Nephron progenitor cell (in vitro differentiated cells): ENCODE measurements around the gene SLC1A2.

Experiments used
- DNase-seq: peaks from one replicate; pipeline ENCODE4 v3.0.0; 2021
- H3K27ac Mint-ChIP-seq: 2 replicates; pipeline ENCODE4 v1.8.0; 2021; ENCODE audit warnings: mild to moderate bottlenecking, moderate library complexity, mixed read lengths
- H3K27me3 Mint-ChIP-seq: 2 replicates; pipeline ENCODE4 v1.8.0; 2021; ENCODE audit warnings: mild to moderate bottlenecking, low read depth, mixed read lengths; ENCODE audit not compliant: poor library complexity
- H3K36me3 Mint-ChIP-seq: 2 replicates; pipeline ENCODE4 v1.8.0; 2021; ENCODE audit warnings: low read depth, mixed read lengths
- H3K4me1 Mint-ChIP-seq: 2 replicates; pipeline ENCODE4 v1.8.0; 2021; ENCODE audit warnings: mixed read lengths
- H3K4me3 Mint-ChIP-seq: 2 replicates; pipeline ENCODE4 v1.8.0; 2021; ENCODE audit warnings: mild to moderate bottlenecking, moderate library complexity, mixed read lengths
- H3K9me3 Mint-ChIP-seq: 2 replicates; pipeline ENCODE4 v1.8.0; 2021; ENCODE audit warnings: mild to moderate bottlenecking, moderate library complexity, mixed read lengths
- TF ChIP-seq, protein P1 (sequence below): fragments of 200-600 bp; sonication (generic); IDR thresholded peaks from 2 replicates; pipeline ENCODE4 v1.5.0; 2021; ENCODE audit warnings: antibody characterized with exemption

SLC1A2 gene

DNA sequence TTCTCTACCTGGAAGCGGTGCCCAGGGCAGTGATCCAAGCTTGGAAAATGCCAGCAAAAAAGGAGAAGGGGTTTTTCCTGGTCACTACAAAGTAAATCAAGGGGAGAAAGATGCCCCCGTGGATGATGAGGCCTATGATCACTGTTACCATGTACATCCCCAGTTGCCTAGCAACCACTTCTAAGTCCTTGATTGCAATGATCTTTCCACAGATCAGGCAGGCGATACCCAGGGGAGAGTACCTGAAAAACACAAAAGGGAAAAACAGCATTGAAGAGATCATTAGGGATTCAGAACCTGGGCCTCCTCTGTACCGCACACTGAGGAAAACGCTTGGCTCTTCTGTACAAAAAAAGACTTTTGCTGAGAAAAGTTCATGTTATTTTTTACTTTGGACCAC lies 127.1 kb downstream of the SLC1A2 start:
- no peak for DNase-seq
- TF ChIP-seq, protein P1, sequence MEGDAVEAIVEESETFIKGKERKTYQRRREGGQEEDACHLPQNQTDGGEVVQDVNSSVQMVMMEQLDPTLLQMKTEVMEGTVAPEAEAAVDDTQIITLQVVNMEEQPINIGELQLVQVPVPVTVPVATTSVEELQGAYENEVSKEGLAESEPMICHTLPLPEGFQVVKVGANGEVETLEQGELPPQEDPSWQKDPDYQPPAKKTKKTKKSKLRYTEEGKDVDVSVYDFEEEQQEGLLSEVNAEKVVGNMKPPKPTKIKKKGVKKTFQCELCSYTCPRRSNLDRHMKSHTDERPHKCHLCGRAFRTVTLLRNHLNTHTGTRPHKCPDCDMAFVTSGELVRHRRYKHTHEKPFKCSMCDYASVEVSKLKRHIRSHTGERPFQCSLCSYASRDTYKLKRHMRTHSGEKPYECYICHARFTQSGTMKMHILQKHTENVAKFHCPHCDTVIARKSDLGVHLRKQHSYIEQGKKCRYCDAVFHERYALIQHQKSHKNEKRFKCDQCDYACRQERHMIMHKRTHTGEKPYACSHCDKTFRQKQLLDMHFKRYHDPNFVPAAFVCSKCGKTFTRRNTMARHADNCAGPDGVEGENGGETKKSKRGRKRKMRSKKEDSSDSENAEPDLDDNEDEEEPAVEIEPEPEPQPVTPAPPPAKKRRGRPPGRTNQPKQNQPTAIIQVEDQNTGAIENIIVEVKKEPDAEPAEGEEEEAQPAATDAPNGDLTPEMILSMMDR, result no peak
- H3K4me3 Mint-ChIP-seq, result no peak overlapping the region
- no peaks in the 10 kb centered on the region for H3K9me3 Mint-ChIP-seq
- no peaks in the 10 kb centered on the region for H3K36me3 Mint-ChIP-seq
- no peaks in the 10 kb centered on the region for H3K4me1 Mint-ChIP-seq
- H3K27me3 Mint-ChIP-seq, result no peaks in the 10 kb centered on the region
- H3K27ac Mint-ChIP-seq, result peak overlapping the region; percentile 22

DNA sequence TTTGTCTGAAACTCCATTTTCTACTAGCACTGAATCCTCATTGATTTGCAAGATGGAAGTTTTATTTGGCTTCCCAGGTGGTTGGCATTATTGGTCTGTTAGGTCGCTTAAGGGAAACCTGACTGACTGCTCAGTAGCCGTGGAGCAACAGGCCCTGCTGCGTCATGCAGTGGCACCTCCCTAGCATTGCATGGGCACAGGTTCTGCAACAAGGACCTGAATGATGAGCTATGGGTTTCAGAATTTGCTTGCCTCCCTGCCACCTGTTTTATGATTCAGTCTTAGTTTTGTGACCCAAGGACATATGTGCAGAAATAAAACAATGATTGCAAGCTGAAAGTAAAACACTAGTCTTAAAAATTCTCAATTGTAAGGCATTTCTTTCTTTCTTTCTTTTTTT lies 128.5 kb downstream of the SLC1A2 start:
- Mint-ChIP-seq H3K9me3 (no peaks in the 10 kb centered on the region), H3K4me1 (no peaks in the 10 kb centered on the region), H3K36me3 (no peaks in the 10 kb centered on the region), H3K4me3 (no peak overlapping the region), H3K27me3 (no peaks in the 10 kb centered on the region), H3K27ac (no peak overlapping the region)
- DNase-seq, result no peak
- TF ChIP-seq, protein P1, result no peak

DNA sequence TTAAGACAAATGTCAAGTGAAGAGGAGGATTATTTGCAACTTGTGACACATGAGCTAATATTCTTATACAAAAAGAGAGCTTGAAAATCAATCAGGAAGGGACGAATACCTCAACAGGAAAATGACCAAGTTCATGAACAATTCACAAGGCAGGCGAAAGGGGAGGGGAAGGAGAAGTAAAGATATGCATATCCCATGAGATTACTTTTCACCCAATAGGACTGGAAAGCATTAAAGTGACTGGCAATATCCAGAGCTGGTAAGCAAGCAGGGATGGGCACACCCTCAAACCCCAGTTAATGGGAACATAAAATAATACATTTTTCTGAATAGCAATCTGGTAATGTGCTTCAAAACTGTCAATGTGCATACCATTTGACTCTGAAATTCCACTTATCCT lies 129.5 kb downstream of the SLC1A2 start:
- Mint-ChIP-seq H3K9me3 (no peaks in the 10 kb centered on the region), H3K4me3 (no peak overlapping the region), H3K27ac (no peak overlapping the region), H3K4me1 (no peaks in the 10 kb centered on the region), H3K36me3 (no peaks in the 10 kb centered on the region), H3K27me3 (no peaks in the 10 kb centered on the region)
- DNase-seq, result no peak
- TF ChIP-seq, protein P1, result no peak

DNA sequence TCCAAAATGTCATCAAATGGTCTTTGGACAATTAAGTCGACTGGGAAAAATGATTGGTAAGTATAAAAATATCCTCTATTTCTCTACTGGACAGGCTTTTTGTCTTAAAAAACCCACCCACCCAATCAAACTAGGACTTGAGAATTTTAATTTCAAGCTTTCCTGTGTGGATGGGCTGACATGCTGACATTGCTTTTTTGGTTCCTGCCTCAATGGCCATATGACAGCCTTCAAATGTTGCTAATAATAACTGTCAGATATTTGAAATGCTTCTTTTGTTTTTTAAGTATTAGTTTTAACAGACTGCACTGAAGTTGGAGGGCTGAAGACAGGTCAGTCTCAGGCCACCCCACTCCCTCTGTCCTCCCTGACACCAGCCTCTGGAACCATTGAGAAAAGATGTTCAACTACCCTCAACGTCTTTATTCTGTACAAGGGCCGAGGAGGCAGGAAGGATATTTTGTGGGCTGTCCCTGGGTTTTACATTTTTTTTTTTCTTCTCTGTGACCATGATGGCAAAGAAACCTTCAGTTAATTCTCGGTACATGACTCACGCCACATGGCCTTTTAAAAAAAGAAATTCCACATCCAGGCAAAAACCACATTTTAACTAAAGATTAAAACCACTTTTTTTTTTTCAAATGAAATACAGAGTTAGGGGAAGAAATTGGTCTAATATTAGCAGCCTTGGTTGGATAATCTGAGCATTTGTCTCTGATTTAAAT lies 130.4 kb downstream of the SLC1A2 start:
- no peak for DNase-seq

DNA sequence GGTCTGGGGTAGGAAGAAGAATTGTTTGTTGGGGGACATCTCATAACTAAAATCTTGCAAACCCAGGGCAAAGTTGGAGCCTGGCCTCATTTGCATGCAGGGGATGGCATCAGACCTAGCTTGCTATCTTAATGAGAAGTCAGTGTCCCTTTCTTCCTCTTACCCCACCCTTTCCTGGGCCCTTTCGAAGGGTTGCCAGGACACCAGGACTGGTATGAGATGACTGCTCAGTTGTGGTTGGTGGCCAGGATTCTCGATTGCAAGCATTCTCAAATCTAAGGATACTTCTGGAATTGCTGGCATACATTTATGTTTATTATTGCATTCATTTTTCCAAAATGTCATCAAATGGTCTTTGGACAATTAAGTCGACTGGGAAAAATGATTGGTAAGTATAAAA lies 131.0 kb downstream of the SLC1A2 start:
- H3K27me3 Mint-ChIP-seq, result no peaks in the 10 kb centered on the region
- no peak overlapping the region for H3K27ac Mint-ChIP-seq
- TF ChIP-seq, protein P1, result no peak
- H3K9me3 Mint-ChIP-seq, result no peaks in the 10 kb centered on the region
- DNase-seq, result no peak
- no peaks in the 10 kb centered on the region for H3K36me3 Mint-ChIP-seq
- H3K4me1 Mint-ChIP-seq, result no peaks in the 10 kb centered on the region
- H3K4me3 Mint-ChIP-seq, result no peak overlapping the region

More for the DNA sequence above, 130.4 kb downstream of the SLC1A2 start:
- no peaks in the 10 kb centered on the region for H3K9me3 Mint-ChIP-seq
- no peaks in the 10 kb centered on the region for H3K36me3 Mint-ChIP-seq
- no peak overlapping the region for H3K4me3 Mint-ChIP-seq
- no peaks in the 10 kb centered on the region for H3K27me3 Mint-ChIP-seq
- H3K4me1 Mint-ChIP-seq, result no peaks in the 10 kb centered on the region
- TF ChIP-seq, protein P1, result no peak
- H3K27ac Mint-ChIP-seq, result no peak overlapping the region

DNA sequence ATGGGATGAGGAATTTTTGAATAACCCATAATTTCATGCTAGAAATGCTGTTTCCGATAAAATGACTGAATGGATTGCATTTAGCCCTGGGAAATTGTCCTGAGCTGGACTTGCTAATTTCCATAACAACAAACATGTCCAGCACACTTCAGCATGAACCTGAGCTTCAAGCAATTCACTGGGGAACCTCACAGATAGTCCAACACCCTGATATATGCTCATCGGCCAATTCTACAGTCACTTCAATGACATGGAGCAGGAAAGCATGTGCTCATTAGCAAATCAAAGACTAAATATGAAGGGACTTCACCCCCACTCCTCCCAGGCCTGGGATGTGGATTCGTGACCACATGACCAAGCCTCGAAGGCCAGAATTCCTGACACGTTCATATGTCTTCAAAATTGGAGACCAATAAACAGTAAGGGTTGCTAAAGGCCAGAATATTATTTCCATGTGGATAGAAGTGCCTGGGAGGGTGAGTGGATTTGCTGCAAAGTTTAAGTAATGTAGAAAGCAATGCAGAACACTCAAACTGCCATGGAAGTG lies 131.9 kb downstream of the SLC1A2 start:
- H3K36me3 Mint-ChIP-seq, result no peaks in the 10 kb centered on the region
- no peak overlapping the region for H3K27ac Mint-ChIP-seq
- no peaks in the 10 kb centered on the region for H3K27me3 Mint-ChIP-seq
- TF ChIP-seq, protein P1, result no peak
- H3K9me3 Mint-ChIP-seq, result no peaks in the 10 kb centered on the region
- no peak overlapping the region for H3K4me3 Mint-ChIP-seq
- no peak for DNase-seq
- H3K4me1 Mint-ChIP-seq, result no peaks in the 10 kb centered on the region
